ENCODE data around the gene RABGAP1.
"Not testable (repeated sequence)": the region's sequence is repeated elsewhere in the genome, so short reads cannot be mapped to it uniquely, and the experiment has no call there.

DNA sequence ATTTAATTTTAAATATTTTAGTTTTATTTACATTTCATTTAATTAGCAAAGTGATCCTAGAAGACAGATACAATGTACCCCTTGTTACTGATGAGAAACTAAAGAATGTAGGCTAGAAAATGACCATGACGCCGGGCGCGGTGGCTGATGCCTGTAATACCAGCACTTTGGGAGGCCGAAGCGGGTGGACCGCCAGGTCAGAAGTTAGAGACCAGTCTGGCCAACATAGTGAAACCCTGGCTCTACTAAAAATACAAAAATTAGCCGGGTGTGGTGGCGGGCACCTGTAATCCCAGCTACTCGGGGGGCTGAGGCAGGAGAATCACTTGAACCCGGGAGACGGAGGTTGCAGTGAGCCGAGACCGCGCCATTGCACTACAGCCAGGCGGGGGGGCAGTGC, 34.7 kb upstream of the RABGAP1 start:
- TF ChIP-seq, protein P1, sequence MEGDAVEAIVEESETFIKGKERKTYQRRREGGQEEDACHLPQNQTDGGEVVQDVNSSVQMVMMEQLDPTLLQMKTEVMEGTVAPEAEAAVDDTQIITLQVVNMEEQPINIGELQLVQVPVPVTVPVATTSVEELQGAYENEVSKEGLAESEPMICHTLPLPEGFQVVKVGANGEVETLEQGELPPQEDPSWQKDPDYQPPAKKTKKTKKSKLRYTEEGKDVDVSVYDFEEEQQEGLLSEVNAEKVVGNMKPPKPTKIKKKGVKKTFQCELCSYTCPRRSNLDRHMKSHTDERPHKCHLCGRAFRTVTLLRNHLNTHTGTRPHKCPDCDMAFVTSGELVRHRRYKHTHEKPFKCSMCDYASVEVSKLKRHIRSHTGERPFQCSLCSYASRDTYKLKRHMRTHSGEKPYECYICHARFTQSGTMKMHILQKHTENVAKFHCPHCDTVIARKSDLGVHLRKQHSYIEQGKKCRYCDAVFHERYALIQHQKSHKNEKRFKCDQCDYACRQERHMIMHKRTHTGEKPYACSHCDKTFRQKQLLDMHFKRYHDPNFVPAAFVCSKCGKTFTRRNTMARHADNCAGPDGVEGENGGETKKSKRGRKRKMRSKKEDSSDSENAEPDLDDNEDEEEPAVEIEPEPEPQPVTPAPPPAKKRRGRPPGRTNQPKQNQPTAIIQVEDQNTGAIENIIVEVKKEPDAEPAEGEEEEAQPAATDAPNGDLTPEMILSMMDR (IDR thresholded peaks at IDR 0.05; ENCODE audit: low read length), result not testable (repeated sequence)
- not testable (repeated sequence) for TF ChIP-seq EZH2 (optimal IDR thresholded peaks at IDR 0.05; ENCODE audit: low read depth, low read length)
